Mucosa of descending colon (tissue), 3 donors: Measurements from ENCODE around the gene LEAP2. TPM values are rescaled to one million over a fixed set of nuclear protein-coding genes. Genes with fewer than 3 reads are reported as not detected.

Source experiments
- ATAC-seq: fragments of 200-7000 bp; cut with Tn5 transposase; one replicate; pipeline ENCODE4 v1.9.1; 2020; ENCODE audit warnings: mild to moderate bottlenecking, moderate library complexity
- DNase-seq, 3 donors: peaks; one replicate each; pipeline ENCODE4 v3.0.0-alpha.2; 2020
- H3K36me3 ChIP-seq: fragments of 200-600 bp; one replicate; pipeline ENCODE4 v1.8.0; 2021; ENCODE audit warnings: low read depth, mild to moderate bottlenecking
- H3K4me1 ChIP-seq: fragments of 200-600 bp; one replicate; pipeline ENCODE4 v1.8.0; 2021; ENCODE audit warnings: low read depth, mild to moderate bottlenecking
- H3K4me3 ChIP-seq: fragments of 200-600 bp; one replicate; pipeline ENCODE4 v1.8.0; 2021; ENCODE audit warnings: mild to moderate bottlenecking
- H3K9me3 ChIP-seq: fragments of 200-600 bp; one replicate; pipeline ENCODE4 v1.8.0; 2021; ENCODE audit warnings: mild to moderate bottlenecking
- intact Hi-C, 2 donors: fragments of 100-400 bp; cut with DNase I in 1 of 2; cut with micrococcal nuclease in 1 of 2; formaldehyde crosslinking; loops; one replicate each; pipeline versions ENCODE4 v1.11.0 to v1.11.1; 2022; cut with DNase I, micrococcal nuclease
- total RNA-seq, 3 donors: library from RNA; stranded (reverse); fragmentation: NEBNext Ultra II Directional in 2 of 3; extraction: Animal tissue kit (Norgen Biotek cat#: 25700) in 2 of 3; gene quantifications; one replicate each; pipeline versions ENCODE4 v1.2.1 to v1.2.4, GENCODE V29; 2021 to 2023
- TF ChIP-seq, protein P1 (sequence below): fragments of 200-600 bp; IDR thresholded peaks from one replicate; pipeline ENCODE4 v1.8.0; 2022; ENCODE audit warnings: antibody characterized with exemption, mild to moderate bottlenecking
- donor health status: DM: no; HTN: no; CAD: no; lungs with moderate emphysema.
- donor health status: DM: no; HTN: no; CAD: no.
- donor health status: DM: no; HTN: yes; CAD: no.

LEAP2 gene
- total RNA-seq, 3 donors from 2014 or later, result 2.9 to 9.9 (median 3.8) TPM

DNA sequence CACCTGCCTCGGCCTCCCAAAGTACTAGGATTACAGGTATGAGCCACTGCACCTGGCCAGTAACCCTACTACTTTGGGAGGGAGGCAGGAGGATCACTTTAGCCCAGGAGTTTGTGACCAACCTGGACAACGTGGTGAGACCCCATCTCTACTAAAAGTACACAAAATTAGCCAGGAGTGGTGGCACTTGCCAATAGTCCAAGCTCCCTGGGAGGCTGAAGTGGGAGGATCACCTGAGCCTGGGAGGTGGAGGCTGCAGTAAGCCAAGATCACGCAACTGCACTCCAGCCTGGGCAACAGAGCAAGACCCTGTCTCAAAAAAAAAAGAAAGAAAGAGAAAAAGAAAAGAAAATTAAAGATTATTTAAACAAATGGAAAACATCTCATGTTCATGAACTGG lies 17.5 kb upstream of the LEAP2 start:
- intact Hi-C loops, result no loop called here
- no peak overlapping the region for H3K4me3 ChIP-seq
- H3K4me1 ChIP-seq, result no peaks in the 10 kb centered on the region
- DNase-seq (no peak), ATAC-seq (no peak)
- H3K36me3 ChIP-seq, result no peaks in the 10 kb centered on the region
- TF ChIP-seq, protein P1, sequence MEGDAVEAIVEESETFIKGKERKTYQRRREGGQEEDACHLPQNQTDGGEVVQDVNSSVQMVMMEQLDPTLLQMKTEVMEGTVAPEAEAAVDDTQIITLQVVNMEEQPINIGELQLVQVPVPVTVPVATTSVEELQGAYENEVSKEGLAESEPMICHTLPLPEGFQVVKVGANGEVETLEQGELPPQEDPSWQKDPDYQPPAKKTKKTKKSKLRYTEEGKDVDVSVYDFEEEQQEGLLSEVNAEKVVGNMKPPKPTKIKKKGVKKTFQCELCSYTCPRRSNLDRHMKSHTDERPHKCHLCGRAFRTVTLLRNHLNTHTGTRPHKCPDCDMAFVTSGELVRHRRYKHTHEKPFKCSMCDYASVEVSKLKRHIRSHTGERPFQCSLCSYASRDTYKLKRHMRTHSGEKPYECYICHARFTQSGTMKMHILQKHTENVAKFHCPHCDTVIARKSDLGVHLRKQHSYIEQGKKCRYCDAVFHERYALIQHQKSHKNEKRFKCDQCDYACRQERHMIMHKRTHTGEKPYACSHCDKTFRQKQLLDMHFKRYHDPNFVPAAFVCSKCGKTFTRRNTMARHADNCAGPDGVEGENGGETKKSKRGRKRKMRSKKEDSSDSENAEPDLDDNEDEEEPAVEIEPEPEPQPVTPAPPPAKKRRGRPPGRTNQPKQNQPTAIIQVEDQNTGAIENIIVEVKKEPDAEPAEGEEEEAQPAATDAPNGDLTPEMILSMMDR, result no peak
- H3K9me3 ChIP-seq, result no peaks in the 10 kb centered on the region

DNA sequence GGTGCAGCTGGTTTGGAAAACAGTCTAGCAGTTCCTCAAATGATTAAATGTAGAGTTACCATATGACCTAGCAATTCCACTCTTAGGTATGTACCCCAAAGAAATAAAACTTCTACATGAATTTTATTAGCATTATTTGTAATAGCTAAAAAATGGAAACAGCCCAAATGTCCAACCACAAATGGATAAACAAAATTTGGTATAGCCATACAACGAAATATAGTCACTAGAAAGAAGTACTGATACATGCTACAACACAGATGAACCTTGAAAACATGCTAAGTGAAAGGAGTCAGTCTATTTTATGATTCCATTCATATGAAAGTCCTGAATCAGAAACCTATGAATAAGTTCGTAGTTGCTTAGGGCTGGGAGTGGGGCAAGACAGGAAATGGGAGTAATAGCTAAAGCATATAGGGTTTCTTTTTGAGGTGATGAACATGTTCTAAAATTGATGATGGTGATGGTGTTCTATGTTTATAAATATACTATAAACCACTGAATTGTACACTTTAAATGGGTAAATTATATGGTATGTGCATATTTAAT lies 13.5 kb upstream of the LEAP2 start:
- TF ChIP-seq, protein P1, result no peak
- no peaks in the 10 kb centered on the region for H3K4me1 ChIP-seq
- DNase-seq, result no peak
- H3K9me3 ChIP-seq, result no peaks in the 10 kb centered on the region
- no peak for ATAC-seq
- no peak overlapping the region for H3K4me3 ChIP-seq
- no peaks in the 10 kb centered on the region for H3K36me3 ChIP-seq
- intact Hi-C loops, result no loop called here

DNA sequence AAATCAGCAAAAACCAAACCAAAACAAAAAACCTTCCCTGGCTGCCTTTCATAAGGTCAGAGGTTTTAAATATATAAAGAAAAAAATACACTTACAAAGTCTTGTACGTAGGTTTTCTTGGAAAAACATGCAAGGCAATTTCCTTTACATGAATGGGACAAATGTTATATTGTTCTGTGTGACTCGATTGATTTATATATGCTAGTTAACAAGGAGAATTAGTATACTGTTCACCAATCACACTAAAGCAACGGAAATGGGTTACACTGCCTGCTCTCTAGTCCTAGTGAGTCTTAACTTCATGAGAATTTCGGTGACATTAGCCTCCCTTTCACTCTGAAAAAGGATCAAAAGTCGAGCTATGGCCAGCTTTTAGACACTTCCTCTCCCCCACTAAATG lies 12.7 kb upstream of the LEAP2 start:
- DNase-seq (no peak), ATAC-seq (no peak)
- Histone ChIP-seq H3K4me1 (peaks cover 4% of the 10 kb centered on the region), H3K4me3 (no peak overlapping the region), H3K36me3 (no peaks in the 10 kb centered on the region), H3K9me3 (no peaks in the 10 kb centered on the region)
- TF ChIP-seq, protein P1, result no peak
- intact Hi-C loops, result no loop called here

DNA sequence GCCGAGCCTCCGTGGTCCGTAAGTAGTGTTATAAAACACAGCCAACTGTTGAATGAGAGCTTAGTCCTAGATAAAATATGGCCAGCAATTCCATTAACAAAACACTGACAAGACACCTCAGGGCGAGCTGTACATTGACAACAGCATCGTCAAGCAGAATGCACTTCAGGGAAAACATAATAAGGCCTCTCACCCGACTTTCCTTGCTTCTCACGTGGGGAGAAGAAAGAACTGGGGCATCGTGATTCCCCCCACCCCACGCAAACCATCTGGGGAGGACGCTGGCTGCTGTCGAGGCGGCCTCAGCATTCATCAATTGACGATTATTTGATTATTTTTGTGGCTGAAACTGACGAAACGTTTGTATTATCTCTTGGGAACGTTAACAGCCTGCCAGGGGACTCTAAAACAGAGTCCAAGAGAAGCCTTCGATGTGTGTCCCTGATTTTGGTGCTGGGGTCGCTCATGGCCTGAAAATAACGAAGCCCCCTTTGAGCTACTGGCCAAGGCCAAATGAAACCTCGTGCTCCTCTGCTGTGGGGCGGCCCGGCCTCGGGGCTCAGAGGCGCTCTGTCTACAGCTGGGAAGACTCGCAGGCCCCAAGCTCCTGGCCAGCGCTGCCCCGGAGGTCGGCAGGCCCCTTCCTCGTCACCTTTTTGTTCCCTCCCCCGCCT lies 7.7 kb upstream of the LEAP2 start:
- DNase-seq, result no peak
- H3K9me3 ChIP-seq, result no peaks in the 10 kb centered on the region
- peaks cover 14% of the 10 kb centered on the region for H3K4me1 ChIP-seq
- no peaks in the 10 kb centered on the region for H3K36me3 ChIP-seq
- ATAC-seq, result no peak
- H3K4me3 ChIP-seq, result peak overlapping the region; percentile 79
- TF ChIP-seq, protein P1, result no peak
- intact Hi-C loops, result loop anchor here in 1 of 2 donors (2.0 kb wide), 1 partner anchor 37 kb away; no protein-coding TSS in a partner anchor

DNA sequence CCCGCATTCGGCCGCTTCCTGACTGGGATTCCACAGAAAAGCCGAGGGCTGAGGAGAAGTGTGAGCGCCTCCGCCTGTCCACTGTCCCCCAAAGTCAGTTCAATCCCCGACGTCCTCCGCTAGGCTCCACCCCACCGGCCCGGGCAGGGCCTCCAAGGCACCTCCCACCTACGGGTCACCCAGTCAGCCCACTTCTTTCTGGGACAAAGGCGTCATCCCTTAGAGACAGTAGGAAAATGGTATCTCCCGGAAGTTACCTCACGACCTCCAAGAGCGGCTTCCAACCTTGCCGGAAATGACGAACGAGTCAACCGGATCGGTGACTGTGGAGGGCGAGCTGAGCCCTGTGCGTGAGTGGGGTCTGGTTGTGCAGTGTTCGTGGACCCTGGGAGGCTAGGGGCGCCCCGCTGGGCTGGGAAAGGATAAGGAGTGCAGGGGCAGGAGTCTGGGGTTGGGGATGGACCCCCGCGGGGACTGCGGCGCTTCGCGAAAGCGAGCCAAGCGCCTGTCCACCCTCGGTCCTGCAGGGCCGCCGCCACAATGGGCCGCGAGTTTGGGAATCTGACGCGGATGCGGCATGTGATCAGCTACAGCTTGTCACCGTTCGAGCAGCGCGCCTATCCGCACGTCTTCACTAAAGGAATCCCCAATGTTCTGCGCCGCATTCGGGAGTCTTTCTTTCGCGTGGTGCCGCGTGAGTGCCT lies 7.0 kb upstream of the LEAP2 start, which contains the start of the genes GDF9 and UQCRQ:
Gene GDF9, minus strand, starts transcription at position 128 of the 704 bp plus-strand sequence. CDS start 1,936 bp downstream, outside the sequence.
Gene UQCRQ, plus strand, starts transcription at position 301 of the 704 bp plus-strand sequence. Its CDS starts 240 bp downstream, at position 541.
- H3K4me1 ChIP-seq, result peaks cover 14% of the 10 kb centered on the region
- ATAC-seq, result peak; percentile 98
- peak within 1 kb of the TSS; percentile 79 for H3K4me3 ChIP-seq
- H3K36me3 ChIP-seq, result no peaks in the 10 kb centered on the region
- intact Hi-C loops, result loop anchor here in 1 of 2 donors (2.0 kb wide), 1 partner anchor 38 kb away; no protein-coding TSS in a partner anchor
- H3K9me3 ChIP-seq, result no peaks in the 10 kb centered on the region
- TF ChIP-seq, protein P1, result no peak
- peak; percentile 96 to 97 (median 97) for DNase-seq
